B cell (primary cell): ENCODE data around the gene CLK2. TPM values are rescaled to one million over a fixed set of nuclear protein-coding genes. Genes with fewer than 3 reads are reported as not detected.

Experiments used
- ATAC-seq: fragments of 200-7000 bp; cut with Tn5 transposase; one replicate; pipeline ENCODE4 v1.10.0; 2021; ENCODE audit warnings: low read depth, mild to moderate bottlenecking, moderate number of reproducible peaks, moderate library complexity
- CTCF ChIA-PET: fragments of 350-600 bp; sonication (Branson Sonifier 250); formaldehyde crosslinking; loops from one replicate; lab custom pipeline; 2021; ENCODE audit warnings: antibody characterized with exemption, inconsistent platforms; lab: Charles Lee
- POLR2A ChIA-PET: fragments of 350-600 bp; sonication (Branson Sonifier 250); formaldehyde crosslinking; loops from one replicate; lab custom pipeline; 2021; ENCODE audit warnings: antibody characterized with exemption; lab: Charles Lee
- DNase-seq: peaks from one replicate; pipeline ENCODE4 v3.0.0; 2013
- H2AFZ ChIP-seq: 2 replicates; pipeline ENCODE4 v1.6.1; 2012; ENCODE audit warnings: mild to moderate bottlenecking, low read depth, low read length; ENCODE audit not compliant: insufficient read depth, poor library complexity, severe bottlenecking
- H3K27ac ChIP-seq, 2 donors: 1 replicate in 1 of 2; 2 replicates in 1 of 2; pipeline ENCODE4 v1.5.1; 2012 to 2013; ENCODE audit warnings: low read length in 2 of 2, mild to moderate bottlenecking in 2 of 2, moderate library complexity in 1 of 2
- H3K27me3 ChIP-seq, 4 experiments: fragments of 200-600 bp in 1 of 4; sonication (generic) in 1 of 4; replicated peaks in 1 of 4; 1 replicate in 2 of 4; 2 replicates in 2 of 4; pipeline versions ENCODE4 v1.6.1 to v1.7.0; 2013 to 2016; ENCODE audit warnings: low read length in 3 of 4, mild to moderate bottlenecking in 2 of 4, mixed read lengths in 1 of 4, moderate library complexity in 1 of 4; ENCODE audit not compliant: insufficient read depth in 4 of 4, control insufficient read depth in 3 of 4; ENCODE audit errors: control extremely low read depth in 1 of 4
- H3K36me3 ChIP-seq, 2 experiments: replicated peaks in 1 of 2; 1 replicate in 1 of 2; 2 replicates in 1 of 2; pipeline versions ENCODE4 v1.6.1 to v1.7.1; 2013; ENCODE audit warnings: low read length in 1 of 2; ENCODE audit not compliant: insufficient read depth in 2 of 2, control insufficient read depth in 1 of 2; ENCODE audit errors: control extremely low read depth in 1 of 2, extremely low read depth in 1 of 2
- H3K4me1 ChIP-seq, 2 donors: fragments of 200-600 bp in 1 of 2; sonication (generic) in 1 of 2; 1 replicate in 1 of 2; 2 replicates in 1 of 2; pipeline versions ENCODE4 v1.5.1 to v1.6.1; 2013 to 2017; ENCODE audit warnings: low read length in 2 of 2; ENCODE audit not compliant: control insufficient read depth in 2 of 2, insufficient read depth in 2 of 2
- H3K4me2 ChIP-seq: replicated peaks from 2 replicates; pipeline ENCODE3; 2012; ENCODE audit warnings: mild to moderate bottlenecking, low read depth, low read length; ENCODE audit not compliant: poor library complexity, severe bottlenecking
- H3K4me3 ChIP-seq, 5 experiments: fragments of 200-600 bp in 1 of 5; sonication (generic) in 1 of 5; 1 replicate in 3 of 5; 2 replicates in 2 of 5; pipeline versions ENCODE4 v1.5.1 to v1.7.0; 2011 to 2016; ENCODE audit warnings: low read length in 4 of 5, mild to moderate bottlenecking in 4 of 5, low read depth in 2 of 5, control low read depth in 1 of 5, moderate library complexity in 1 of 5; ENCODE audit not compliant: insufficient read depth in 1 of 5; ENCODE audit errors: control extremely low read depth in 1 of 5, extremely low read depth in 1 of 5
- H3K79me2 ChIP-seq: fragments of 200-600 bp; sonication (generic); one replicate; pipeline ENCODE4 v1.6.0; 2016; ENCODE audit warnings: low read length; ENCODE audit not compliant: control insufficient read depth, insufficient read depth
- H3K9ac ChIP-seq: fragments of 200-600 bp; sonication (generic); 2 replicates; pipeline ENCODE4 v1.6.1; 2017; ENCODE audit warnings: mild to moderate bottlenecking, low read length, moderate library complexity
- H3K9me3 ChIP-seq, 3 donors: one replicate each; pipeline versions ENCODE4 v1.6.1 to v1.7.1; 2013; ENCODE audit warnings: low read length in 2 of 3; ENCODE audit not compliant: control insufficient read depth in 2 of 3, insufficient read depth in 1 of 3; ENCODE audit errors: control extremely low read depth in 1 of 3
- H4K20me1 ChIP-seq: 2 replicates; pipeline ENCODE4 v1.6.0; 2012; ENCODE audit warnings: mild to moderate bottlenecking, low read length; ENCODE audit not compliant: insufficient read depth, control insufficient read depth, poor library complexity, severe bottlenecking
- H3K27ac Mint-ChIP-seq: one replicate; pipeline ENCODE4 v1.8.0; 2021; ENCODE audit warnings: mixed read lengths
- H3K27me3 Mint-ChIP-seq: one replicate; pipeline ENCODE4 v1.8.0; 2021; ENCODE audit warnings: mixed read lengths
- H3K4me1 Mint-ChIP-seq: one replicate; pipeline ENCODE4 v1.8.0; 2021; ENCODE audit warnings: mixed read lengths
- H3K4me3 Mint-ChIP-seq: one replicate; pipeline ENCODE4 v1.8.0; 2021; ENCODE audit warnings: mixed read lengths
- H3K9me3 Mint-ChIP-seq: one replicate; pipeline ENCODE4 v1.8.0; 2022; ENCODE audit warnings: mixed read lengths; ENCODE audit not compliant: insufficient read depth
- EZH2 ChIP-seq: IDR thresholded peaks from 2 replicates; pipeline ENCODE4 v1.6.1; 2012; ENCODE audit warnings: borderline replicate concordance, low read depth, mild to moderate bottlenecking, moderate library complexity, low read length; ENCODE audit not compliant: insufficient read depth, poor library complexity, severe bottlenecking
- WGBS: methylation state at CpG from one replicate; pipeline ENCODE4 v1.1.5; 2013; ENCODE audit warnings: missing lambda C conversion rate; ENCODE audit not compliant: insufficient coverage; 5-methylcytosine and 5-hydroxymethylcytosine counted together
- intact Hi-C: fragments of 100-400 bp; cut with micrococcal nuclease; formaldehyde crosslinking; loops from one replicate; pipeline ENCODE4 v1.10.0; 2022
- polyA plus RNA-seq: library from polyadenylated mRNA; depleted of rRNA; stranded (reverse); fragments of >200 nt; gene quantifications from 2 replicates; pipeline ENCODE4 v1.2.3, GENCODE V29; 2012
- total RNA-seq, 2 donors: library from RNA; stranded (reverse); fragments of 120-200 nt in 1 of 2; gene quantifications; 1 replicate in 1 of 2; 2 replicates in 1 of 2; pipeline versions ENCODE4 v1.2.3 to v1.2.4, GENCODE V29; 2013 to 2022
- TF ChIP-seq, protein P1 (sequence below): fragments of 200-600 bp; IDR thresholded peaks from one replicate; pipeline ENCODE4 v1.8.0; 2022; ENCODE audit warnings: antibody characterized with exemption, mild to moderate bottlenecking

Gene CLK2
- total and polyA plus RNA-seq, 2 donors (not counting 1 experiment from before 2014, with no cell fraction given), result 152 to 161 TPM

DNA sequence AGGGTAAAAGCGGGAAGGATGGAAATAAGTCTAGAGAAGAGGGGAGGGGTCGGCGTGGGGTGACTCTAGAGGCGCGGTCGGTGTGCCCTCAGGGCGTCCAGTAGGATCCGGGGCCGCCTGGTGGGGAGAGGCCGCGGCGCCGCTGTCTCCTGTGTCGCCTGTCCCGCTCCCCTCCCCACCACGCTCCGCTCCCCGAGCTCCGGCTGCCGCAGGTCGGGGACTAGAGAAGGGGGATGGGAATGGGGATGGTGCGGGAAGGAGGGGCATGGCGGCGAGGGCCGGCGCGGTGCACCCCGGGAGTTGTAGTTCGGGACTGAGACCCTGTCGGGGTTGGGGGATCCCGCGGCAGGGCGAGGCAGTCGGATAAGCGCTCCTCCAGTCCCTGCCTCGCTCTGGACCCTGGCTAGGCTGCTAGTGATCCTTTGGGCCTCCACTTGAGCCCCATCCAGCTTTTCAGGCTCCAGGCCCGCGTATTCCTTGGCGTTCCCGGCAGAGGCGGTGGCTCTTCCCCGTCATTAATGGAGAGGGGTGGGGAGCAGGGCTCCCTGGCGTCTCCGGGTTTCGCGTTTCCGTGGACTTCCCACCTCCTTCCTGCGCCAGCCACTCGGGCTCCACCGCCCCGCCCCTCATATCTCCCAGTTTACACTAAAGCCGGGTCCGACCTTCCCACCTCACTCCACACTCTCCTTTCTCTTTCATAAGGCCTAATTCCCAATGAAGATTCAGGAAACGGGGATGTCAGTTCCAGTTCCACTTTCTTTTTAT is 17.9 kb downstream of the CLK2 start, which contains the start of gene ENTREP3:
ENTREP3 (minus strand) TSS at position 241 of the 765 bp plus-strand sequence. CDS start 606 bp downstream, outside the sequence.
- ATAC-seq (peak; percentile 60), DNase-seq (peak; percentile 81)
- Histone ChIP-seq H2AFZ (peak within 1 kb of the TSS; percentile 93), H4K20me1 (peaks cover 3% of the 10 kb centered on the region), H3K4me3 (peak within 1 kb of the TSS; percentile 25 to 87 (median 79)), H3K27me3 (no peaks in the 10 kb centered on the region), H3K9ac (peak within 1 kb of the TSS; percentile 80), H3K79me2 (peaks cover 3% of the 10 kb centered on the region), H3K4me1 (peaks cover 18 to 29% of the 10 kb centered on the region in 2 donors), H3K4me2 (peak within 1 kb of the TSS; percentile 97), H3K27ac (peak within 1 kb of the TSS; percentile 1 to 32), H3K9me3 (peaks cover 0 to 3% (median 0%) of the 10 kb centered on the region in 3 donors), H3K36me3 (peaks cover 0 to 26% of the 10 kb centered on the region in 2 experiments)
- CTCF ChIA-PET, result interaction anchor here (0.8 to 1.2 kb wide), 2 partner anchors 51 to 68 kb away, joined by 3 to 5 read pairs; no protein-coding TSS in a partner anchor
- 10% methylated on average over 39 of the region's 54 CpGs for WGBS
- H3K9me3 Mint-ChIP-seq, result no peaks in the 10 kb centered on the region
- intact Hi-C loops, result no loop called here
- H3K4me3 Mint-ChIP-seq, result peak within 1 kb of the TSS; percentile 90
- peak within 1 kb of the TSS; percentile 81 for H3K27ac Mint-ChIP-seq
- TF ChIP-seq EZH2, result no peak
- TF ChIP-seq, protein P1, sequence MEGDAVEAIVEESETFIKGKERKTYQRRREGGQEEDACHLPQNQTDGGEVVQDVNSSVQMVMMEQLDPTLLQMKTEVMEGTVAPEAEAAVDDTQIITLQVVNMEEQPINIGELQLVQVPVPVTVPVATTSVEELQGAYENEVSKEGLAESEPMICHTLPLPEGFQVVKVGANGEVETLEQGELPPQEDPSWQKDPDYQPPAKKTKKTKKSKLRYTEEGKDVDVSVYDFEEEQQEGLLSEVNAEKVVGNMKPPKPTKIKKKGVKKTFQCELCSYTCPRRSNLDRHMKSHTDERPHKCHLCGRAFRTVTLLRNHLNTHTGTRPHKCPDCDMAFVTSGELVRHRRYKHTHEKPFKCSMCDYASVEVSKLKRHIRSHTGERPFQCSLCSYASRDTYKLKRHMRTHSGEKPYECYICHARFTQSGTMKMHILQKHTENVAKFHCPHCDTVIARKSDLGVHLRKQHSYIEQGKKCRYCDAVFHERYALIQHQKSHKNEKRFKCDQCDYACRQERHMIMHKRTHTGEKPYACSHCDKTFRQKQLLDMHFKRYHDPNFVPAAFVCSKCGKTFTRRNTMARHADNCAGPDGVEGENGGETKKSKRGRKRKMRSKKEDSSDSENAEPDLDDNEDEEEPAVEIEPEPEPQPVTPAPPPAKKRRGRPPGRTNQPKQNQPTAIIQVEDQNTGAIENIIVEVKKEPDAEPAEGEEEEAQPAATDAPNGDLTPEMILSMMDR, result no peak
- no peaks in the 10 kb centered on the region for H3K27me3 Mint-ChIP-seq
- peaks cover 45% of the 10 kb centered on the region for H3K4me1 Mint-ChIP-seq
- POLR2A ChIA-PET, result interaction anchor here (1.0 to 1.5 kb wide), 2 partner anchors 11 to 18 kb away, joined by 3 to 12 read pairs; partner anchors contain the start of gene CLK2
